Spinal cord (tissue), 10 donors: Measurements from ENCODE around the gene MICALL2. TPM values are rescaled to one million over a fixed set of nuclear protein-coding genes. Genes with fewer than 3 reads are reported as not detected.

ENCODE experiments used
- DNase-seq, 6 donors: peaks; one replicate each; pipeline versions ENCODE4 v3.0.0 to v3.0.0-alpha.2; 2013 to 2015; ENCODE audit warnings: low spot score in 6 of 6, low read depth in 4 of 6
- H3K27ac ChIP-seq: one replicate; pipeline ENCODE4 v1.5.1; 2013; ENCODE audit warnings: low read depth, low read length, control low read depth
- H3K27me3 ChIP-seq: one replicate; pipeline ENCODE4 v1.6.1; 2013; ENCODE audit warnings: low read length; ENCODE audit not compliant: control insufficient read depth, insufficient read depth
- H3K36me3 ChIP-seq: one replicate; pipeline ENCODE4 v1.6.1; 2013; ENCODE audit warnings: low read length; ENCODE audit not compliant: control insufficient read depth, insufficient read depth
- H3K4me1 ChIP-seq: one replicate; pipeline ENCODE4 v1.6.1; 2013; ENCODE audit warnings: low read length; ENCODE audit not compliant: control insufficient read depth, insufficient read depth
- H3K4me3 ChIP-seq: one replicate; pipeline ENCODE4 v1.5.1; 2013; ENCODE audit warnings: low read depth, low read length, control low read depth
- H3K9me3 ChIP-seq: one replicate; pipeline ENCODE4 v1.6.1; 2013; ENCODE audit warnings: low read length; ENCODE audit not compliant: control insufficient read depth, insufficient read depth
- WGBS: methylation state at CpG from one replicate; pipeline ENCODE4 v1.1.5; 2013; ENCODE audit warnings: missing lambda C conversion rate; ENCODE audit not compliant: insufficient coverage; 5-methylcytosine and 5-hydroxymethylcytosine counted together
- polyA plus RNA-seq, 2 donors: library from polyadenylated mRNA; unstranded; fragments of 120-200 nt; gene quantifications; one replicate each; pipeline ENCODE4 v1.2.1, GENCODE V29; 2013; ENCODE audit not compliant: insufficient read length in 2 of 2
- total RNA-seq, 2 donors: library from RNA; depleted of rRNA in 1 of 2; stranded (reverse); fragments of 120-200 nt in 1 of 2; fragments of >200 nt in 1 of 2; gene quantifications; one replicate each; pipeline versions ENCODE4 v1.2.3 to v1.2.4, GENCODE V29; 2013 to 2014
- donor health status: healthy.

The MICALL2 gene
- total and polyA plus RNA-seq, 4 donors: 13.1 to 34.7 (median 20.6) TPM

DNA sequence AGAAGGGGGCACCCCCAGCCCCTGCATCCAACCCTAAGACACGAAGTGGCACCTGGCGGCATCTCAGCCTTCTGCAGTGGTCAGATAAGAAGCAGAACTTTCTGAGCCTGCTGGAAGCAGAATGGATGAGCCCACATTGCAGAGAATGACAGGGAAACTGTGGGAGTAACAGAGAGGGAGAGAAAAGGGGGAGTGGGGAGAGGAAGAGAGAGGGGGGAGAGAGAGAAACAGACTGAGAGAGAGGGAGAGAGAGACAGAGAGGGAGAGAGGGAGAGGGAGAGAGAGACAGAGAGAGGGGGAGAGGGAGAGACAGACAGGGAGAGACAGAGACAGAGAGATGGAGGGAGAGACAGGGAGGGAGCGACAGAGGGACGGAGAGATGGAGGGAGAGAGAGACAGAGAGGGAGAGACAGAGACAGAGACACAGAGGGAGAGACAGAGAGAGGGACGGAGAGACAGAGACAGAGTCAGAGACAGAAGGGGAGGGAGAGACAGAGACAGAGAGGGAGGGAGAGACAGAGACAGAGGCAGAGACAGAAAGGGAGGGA is 35.9 kb downstream of the MICALL2 start:
- 76% methylated on average over 5 of the region's 5 CpGs for WGBS
- Histone ChIP-seq H3K36me3 (no peaks in the 10 kb centered on the region), H3K4me1 (peaks cover 10% of the 10 kb centered on the region), H3K27me3 (peaks cover 10% of the 10 kb centered on the region), H3K4me3 (no peak overlapping the region), H3K9me3 (no peaks in the 10 kb centered on the region), H3K27ac (no peak overlapping the region)
- DNase-seq: no peak

DNA sequence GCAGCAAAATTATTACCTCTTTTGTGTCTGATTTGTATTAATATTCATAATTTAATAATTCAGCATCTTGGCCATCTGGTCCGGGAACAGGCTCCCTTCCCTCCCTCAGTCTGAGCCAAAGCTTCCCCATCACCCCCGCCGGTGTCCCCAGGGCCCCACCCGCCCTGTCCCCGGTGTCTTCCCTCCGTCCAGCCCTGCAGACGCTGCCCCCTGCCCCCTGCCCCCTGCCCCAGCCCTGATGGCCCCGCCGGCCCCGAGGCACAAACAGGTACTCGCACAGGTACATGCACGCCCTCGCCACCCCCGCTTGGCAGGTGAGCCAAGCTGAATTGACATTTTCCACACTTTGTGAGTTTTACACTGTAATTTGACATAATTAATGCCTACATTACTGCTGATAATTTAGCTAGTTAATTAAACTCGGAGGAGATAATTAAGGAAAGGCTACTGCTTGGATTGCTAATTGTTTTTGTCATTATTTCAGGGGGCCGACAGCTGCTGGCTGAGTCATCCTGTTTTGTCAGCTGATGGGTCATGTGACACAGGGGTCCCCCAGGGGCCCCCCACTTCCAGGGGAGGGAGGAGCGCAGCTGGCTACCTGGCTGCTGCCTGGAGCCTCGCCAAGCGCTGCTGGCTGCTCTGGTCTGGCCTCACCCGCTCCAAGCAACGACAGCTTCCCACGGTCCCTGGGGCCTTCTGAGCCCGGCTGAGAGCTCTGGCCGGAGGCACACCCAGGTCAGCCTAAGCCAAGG is 36.6 kb downstream of the MICALL2 start:
- H3K4me3 ChIP-seq: no peak overlapping the region
- DNase-seq: peak in 4 of 6 donors; percentile 32 to 94 (median 52)
- 14% methylated on average over 12 of the region's 24 CpGs for WGBS
- peaks cover 10% of the 10 kb centered on the region for H3K4me1 ChIP-seq
- no peaks in the 10 kb centered on the region for H3K36me3 ChIP-seq
- H3K9me3 ChIP-seq: no peaks in the 10 kb centered on the region
- H3K27ac ChIP-seq: no peak overlapping the region
- H3K27me3 ChIP-seq: peaks cover 10% of the 10 kb centered on the region

DNA sequence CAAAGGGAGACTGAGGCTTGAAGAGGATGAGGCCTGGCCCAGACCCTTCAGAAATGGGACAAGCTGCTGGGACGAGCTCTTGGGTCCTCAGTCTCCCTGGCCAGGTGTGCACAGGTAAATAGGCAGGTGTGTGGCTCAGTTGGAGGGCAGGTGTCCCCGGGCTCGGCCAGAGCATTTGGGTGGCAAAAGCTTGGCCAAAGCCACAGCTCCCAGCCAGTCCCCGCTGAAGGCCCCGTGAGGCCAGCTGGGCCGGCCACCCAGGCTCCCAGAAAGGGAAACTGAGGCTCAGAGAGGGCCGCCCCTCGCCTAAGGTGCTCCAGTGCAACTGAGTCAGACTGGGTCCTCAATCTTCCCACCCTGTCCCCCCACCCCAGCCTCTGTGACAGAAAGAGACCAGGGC is 37.3 kb downstream of the MICALL2 start:
- Histone ChIP-seq H3K9me3 (no peaks in the 10 kb centered on the region), H3K36me3 (no peaks in the 10 kb centered on the region), H3K4me3 (no peak overlapping the region), H3K27me3 (peaks cover 10% of the 10 kb centered on the region), H3K27ac (no peak overlapping the region), H3K4me1 (peaks cover 10% of the 10 kb centered on the region)
- WGBS: 78% methylated on average over 6 of the region's 8 CpGs
- no peak for DNase-seq

- Histone ChIP-seq H3K27ac (no peak overlapping the region), H3K27me3 (peaks cover 14% of the 10 kb centered on the region), H3K9me3 (no peaks in the 10 kb centered on the region), H3K4me1 (peaks cover 10% of the 10 kb centered on the region), H3K36me3 (no peaks in the 10 kb centered on the region), H3K4me3 (no peak overlapping the region)
- DNase-seq: no peak
- 91% methylated on average over 41 of the region's 41 CpGs for WGBS
Measured at GRCh38 chr7:1421020-1421790, 38.1 kb downstream of the MICALL2 start.

DNA sequence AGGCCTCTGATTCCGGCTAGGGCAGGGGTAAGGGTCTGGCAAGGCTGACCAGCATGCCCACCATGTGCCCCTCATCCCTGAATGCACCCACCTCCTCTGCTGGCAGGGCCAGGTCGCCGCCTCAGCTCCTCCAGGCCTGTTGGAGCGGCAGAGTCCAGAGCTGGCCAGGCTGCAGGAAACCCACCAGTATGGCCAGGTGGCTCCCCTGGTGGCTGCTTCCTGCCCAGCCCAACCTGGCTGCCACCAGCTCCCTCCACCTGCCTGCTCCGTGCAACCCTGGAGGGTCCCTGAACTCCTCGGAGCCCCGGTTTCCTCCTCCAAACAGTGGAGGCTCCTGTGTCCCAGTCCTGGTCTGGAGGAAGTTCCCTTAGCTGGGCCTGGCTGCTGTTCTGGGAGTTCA is 39.6 kb downstream of the MICALL2 start:
- WGBS: 62% methylated on average over 7 of the region's 7 CpGs
- no peaks in the 10 kb centered on the region for H3K9me3 ChIP-seq
- DNase-seq: no peak
- H3K36me3 ChIP-seq: no peaks in the 10 kb centered on the region
- peaks cover 10% of the 10 kb centered on the region for H3K4me1 ChIP-seq
- no peak overlapping the region for H3K27ac ChIP-seq
- peaks cover 14% of the 10 kb centered on the region for H3K27me3 ChIP-seq
- no peak overlapping the region for H3K4me3 ChIP-seq

- H3K4me1 ChIP-seq: peaks cover 10% of the 10 kb centered on the region
- WGBS: 90% methylated on average over 11 of the region's 11 CpGs
- no peak for DNase-seq
- H3K27me3 ChIP-seq: peaks cover 14% of the 10 kb centered on the region
- no peaks in the 10 kb centered on the region for H3K36me3 ChIP-seq
- H3K4me3 ChIP-seq: no peak overlapping the region
- no peak overlapping the region for H3K27ac ChIP-seq
- no peaks in the 10 kb centered on the region for H3K9me3 ChIP-seq
Measured at GRCh38 chr7:1419310-1419634, 40.0 kb downstream of the MICALL2 start.

GRCh38 chr7:1418505-1419309 is 40.6 kb downstream of the MICALL2 start:
- Histone ChIP-seq H3K27ac (no peak overlapping the region), H3K27me3 (peaks cover 11% of the 10 kb centered on the region), H3K36me3 (no peaks in the 10 kb centered on the region), H3K9me3 (no peaks in the 10 kb centered on the region), H3K4me3 (no peak overlapping the region), H3K4me1 (peaks cover 10% of the 10 kb centered on the region)
- 59% methylated on average over 19 of the region's 21 CpGs for WGBS
- no peak for DNase-seq

DNA sequence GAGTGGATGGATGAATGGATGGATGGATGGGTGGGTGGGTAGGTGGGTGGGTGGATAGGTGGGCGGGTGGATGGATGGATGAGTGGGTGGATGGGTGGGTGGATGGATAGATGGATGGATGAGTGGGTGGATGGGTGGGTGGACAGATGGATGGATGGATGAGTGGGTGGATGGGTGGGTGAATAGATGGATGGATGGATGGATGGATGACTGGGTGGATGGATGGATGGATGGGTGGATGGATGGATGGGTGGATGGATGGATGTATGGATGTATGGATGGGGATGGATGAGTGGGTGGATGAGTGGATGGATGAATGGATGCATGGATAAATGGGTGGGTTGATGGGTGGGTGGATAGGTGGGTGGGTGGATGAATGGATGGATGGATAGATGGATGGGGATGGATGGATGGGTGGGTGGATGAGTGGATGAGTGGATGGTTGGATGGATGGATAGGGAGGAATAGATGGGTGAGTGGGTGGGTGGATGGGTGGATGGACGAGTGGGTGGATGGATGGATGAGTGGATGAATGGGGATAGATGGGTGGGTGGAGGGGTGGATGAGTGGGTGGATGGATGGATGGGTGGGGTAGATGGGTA is 43.8 kb downstream of the MICALL2 start:
- H3K27ac ChIP-seq: no peak overlapping the region
- H3K27me3 ChIP-seq: peaks cover 4% of the 10 kb centered on the region
- H3K36me3 ChIP-seq: no peaks in the 10 kb centered on the region
- no peak for DNase-seq
- peaks cover 12% of the 10 kb centered on the region for H3K4me1 ChIP-seq
- 75% methylated on average over 2 of the region's 2 CpGs for WGBS
- H3K9me3 ChIP-seq: no peaks in the 10 kb centered on the region
- no peak overlapping the region for H3K4me3 ChIP-seq

DNA sequence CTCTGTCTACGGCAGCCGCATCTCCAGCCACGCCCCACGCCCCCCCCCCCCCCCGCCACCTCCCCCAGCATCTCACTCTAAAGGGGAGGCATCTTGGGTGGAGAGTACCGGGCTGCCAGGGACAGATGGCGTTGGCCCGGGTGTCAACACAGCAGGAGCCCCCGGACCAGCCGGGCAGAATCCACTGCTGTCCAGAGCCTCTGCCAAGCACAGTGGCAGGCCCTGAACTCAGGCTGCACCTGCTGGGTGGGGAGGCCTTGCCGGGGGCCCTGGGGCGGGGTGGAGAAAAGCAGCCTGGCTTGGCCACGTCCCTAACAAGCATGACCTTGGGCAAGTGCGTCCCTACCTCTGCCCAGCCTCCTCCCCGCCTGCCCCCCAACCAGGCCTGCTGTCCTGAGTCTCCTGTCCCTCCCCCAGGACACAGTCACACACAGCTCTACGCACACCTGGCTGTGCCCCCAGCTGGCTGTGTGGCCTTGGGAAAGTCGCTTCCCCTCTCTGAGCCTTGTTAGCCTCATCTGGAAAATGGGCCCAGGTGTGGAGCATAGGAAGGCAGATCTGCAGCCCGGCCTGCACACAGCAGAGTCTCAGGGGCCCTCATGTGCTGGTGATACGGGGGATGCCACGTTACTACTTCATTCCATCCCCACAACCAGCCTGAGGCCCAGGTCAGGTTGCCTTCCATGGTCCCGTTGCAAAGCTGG is 45.2 kb downstream of the MICALL2 start:
- peaks cover 12% of the 10 kb centered on the region for H3K4me1 ChIP-seq
- H3K4me3 ChIP-seq: no peak overlapping the region
- no peaks in the 10 kb centered on the region for H3K9me3 ChIP-seq
- 62% methylated on average over 12 of the region's 21 CpGs for WGBS
- no peak for DNase-seq
- H3K36me3 ChIP-seq: no peaks in the 10 kb centered on the region
- H3K27ac ChIP-seq: no peak overlapping the region
- H3K27me3 ChIP-seq: peaks cover 9% of the 10 kb centered on the region
